Naive thymus-derived CD8-positive, alpha-beta T cell (primary cell): Measurements from ENCODE around the gene SPINT1. TPM values are rescaled to one million over a fixed set of nuclear protein-coding genes. Genes with fewer than 3 reads are reported as not detected.

Source experiments
- ATAC-seq, 2 donors: fragments of 150-1000 bp; cut with Tn5 transposase in 1 of 2; sonication (Bioruptor Pico), chemical (Tn5 transposase) in 1 of 2; 1 replicate in 1 of 2; 2 replicates in 1 of 2; pipeline ENCODE4 v1.10.0; 2021; ENCODE audit warnings: mild to moderate bottlenecking in 2 of 2, moderate library complexity in 2 of 2
- POLR2A ChIA-PET: fragments of 350-600 bp; sonication (Branson Sonifier 250); formaldehyde crosslinking; loops from one replicate; lab custom pipeline; 2021; ENCODE audit warnings: antibody characterized with exemption; lab: Charles Lee
- DNase-seq, 10 donors: peaks; one replicate each; pipeline versions ENCODE4 v3.0.0 to v3.0.0-alpha.2; 2020 to 2022
- H3K27ac Mint-ChIP-seq, 10 donors: one replicate each; pipeline ENCODE4 v1.8.0; 2020 to 2022; ENCODE audit warnings: mild to moderate bottlenecking in 10 of 10, mixed read lengths in 10 of 10, moderate library complexity in 4 of 10, inconsistent platforms in 1 of 10
- H3K27me3 Mint-ChIP-seq, 5 donors: one replicate each; pipeline ENCODE4 v1.8.0; 2021 to 2022; ENCODE audit warnings: mixed read lengths in 5 of 5
- H3K36me3 Mint-ChIP-seq, 3 donors: one replicate each; pipeline ENCODE4 v1.8.0; 2020 to 2022; ENCODE audit warnings: mixed read lengths in 3 of 3, mild to moderate bottlenecking in 2 of 3, inconsistent platforms in 1 of 3
- H3K4me1 Mint-ChIP-seq, 4 donors: one replicate each; pipeline ENCODE4 v1.8.0; 2021 to 2022; ENCODE audit warnings: mixed read lengths in 4 of 4
- H3K4me3 Mint-ChIP-seq, 10 donors: one replicate each; pipeline ENCODE4 v1.8.0; 2020 to 2022; ENCODE audit warnings: mild to moderate bottlenecking in 10 of 10, mixed read lengths in 10 of 10, moderate library complexity in 6 of 10, inconsistent platforms in 1 of 10
- H3K9me3 Mint-ChIP-seq, 9 donors: one replicate each; pipeline ENCODE4 v1.8.0; 2020 to 2022; ENCODE audit warnings: mixed read lengths in 9 of 9, mild to moderate bottlenecking in 3 of 9, inconsistent platforms in 1 of 9, moderate library complexity in 1 of 9
- polyA plus RNA-seq, 3 donors: library from polyadenylated mRNA; unstranded; fragments of 300-500 nt; fragmentation: Illumina TruSeq; gene quantifications; one replicate each; pipeline ENCODE4 v1.2.3, GENCODE V29; 2021
- total RNA-seq, 8 experiments: library from RNA in 2 of 8; stranded (reverse) in 2 of 8; gene quantifications; one replicate each; pipeline ENCODE4 v1.2.3 and lab custom pipeline; 2021 to 2026

Gene SPINT1
- total and polyA plus RNA-seq, 5 experiments from 2014 or later, result 0.11 to 0.80 (median 0.29) TPM; not detected in 1

GRCh38 chr15:40871749-40872617, 28.1 kb downstream of the SPINT1 start:
- DNase-seq (no peak), ATAC-seq (no peak)
- Mint-ChIP-seq H3K36me3 (no peaks in the 10 kb centered on the region), H3K4me3 (peak overlapping the region in 8 of 10 donors; percentile 2 to 62 (median 42)), H3K27ac (peak overlapping the region in 1 of 10 donors; percentile 18), H3K9me3 (no peaks in the 10 kb centered on the region), H3K27me3 (peaks cover 3 to 12% (median 9%) of the 10 kb centered on the region in 5 donors), H3K4me1 (peaks cover 6 to 13% (median 7%) of the 10 kb centered on the region in 4 donors)
- POLR2A ChIA-PET, result interaction anchor here (0.5 kb wide), 1 partner anchor 54 kb away, joined by 3 read pairs; no protein-coding TSS in a partner anchor

- no peaks in the 10 kb centered on the region for H3K36me3 Mint-ChIP-seq
- ATAC-seq (no peak), DNase-seq (no peak)
- H3K9me3 Mint-ChIP-seq, result no peaks in the 10 kb centered on the region
- POLR2A ChIA-PET, result interaction anchor here (1.0 kb wide), 1 partner anchor 14 kb away, joined by 4 read pairs; no protein-coding TSS in a partner anchor
- peak overlapping the region in 2 of 10 donors; percentile 8 to 70 for H3K27ac Mint-ChIP-seq
- peaks cover 3 to 12% (median 9%) of the 10 kb centered on the region in 5 donors for H3K27me3 Mint-ChIP-seq
- H3K4me1 Mint-ChIP-seq, result peaks cover 6 to 13% (median 7%) of the 10 kb centered on the region in 4 donors
- peak overlapping the region; percentile 71 to 84 (median 79) for H3K4me3 Mint-ChIP-seq
Measured at GRCh38 chr15:40872791-40873693, 29.2 kb downstream of the SPINT1 start.

- POLR2A ChIA-PET, result interaction anchor here (1.0 to 1.2 kb wide), 2 partner anchors 15 to 18 kb away, joined by 4 read pairs; no protein-coding TSS in a partner anchor
- Mint-ChIP-seq H3K4me3 (peak within 1 kb of the TSS; percentile 74 to 97 (median 84)), H3K27me3 (peaks cover 3 to 12% (median 9%) of the 10 kb centered on the region in 5 donors), H3K4me1 (peaks cover 6 to 13% (median 7%) of the 10 kb centered on the region in 4 donors), H3K27ac (peak within 1 kb of the TSS in 3 of 10 donors; percentile 8 to 70 (median 58)), H3K36me3 (no peaks in the 10 kb centered on the region), H3K9me3 (no peaks in the 10 kb centered on the region)
- peak; percentile 92 to 93 for ATAC-seq
- peak in 9 of 10 donors; percentile 20 to 57 (median 42) for DNase-seq
Measured at GRCh38 chr15:40873694-40874561, 30.1 kb downstream of the SPINT1 start, which contains the start of gene RHOV. TSS of gene RHOV (minus strand) at chr15:40874234. CDS start at chr15:40874139, 95 bp downstream.

GRCh38 chr15:40875991-40876730, 32.3 kb downstream of the SPINT1 start:
- Mint-ChIP-seq H3K27me3 (peaks cover 3 to 12% (median 9%) of the 10 kb centered on the region in 5 donors), H3K4me1 (peaks cover 6 to 13% (median 7%) of the 10 kb centered on the region in 4 donors), H3K36me3 (no peaks in the 10 kb centered on the region), H3K9me3 (no peaks in the 10 kb centered on the region), H3K4me3 (peak overlapping the region in 2 of 10 donors; percentile 7 to 18), H3K27ac (no peak overlapping the region)
- ATAC-seq (no peak), DNase-seq (no peak)
- POLR2A ChIA-PET, result no interaction called here

- peaks cover 0 to 2% (median 0%) of the 10 kb centered on the region in 9 donors for H3K9me3 Mint-ChIP-seq
- no peak overlapping the region for H3K27ac Mint-ChIP-seq
- POLR2A ChIA-PET, result no interaction called here
- peaks cover 3 to 13% (median 8%) of the 10 kb centered on the region in 4 donors for H3K4me1 Mint-ChIP-seq
- no peaks in the 10 kb centered on the region for H3K36me3 Mint-ChIP-seq
- DNase-seq (no peak), ATAC-seq (no peak)
- H3K4me3 Mint-ChIP-seq, result no peak overlapping the region
- peaks cover 3 to 12% (median 9%) of the 10 kb centered on the region in 5 donors for H3K27me3 Mint-ChIP-seq
Measured at GRCh38 chr15:40877694-40878093, 33.8 kb downstream of the SPINT1 start.

- no peak for ATAC-seq
- no peak overlapping the region for H3K27ac Mint-ChIP-seq
Measured at GRCh38 chr15:40878785-40879184, 34.9 kb downstream of the SPINT1 start.

GRCh38 chr15:40879609-40880008, 35.8 kb downstream of the SPINT1 start:
- POLR2A ChIA-PET, result no interaction called here
- Mint-ChIP-seq H3K4me3 (no peak overlapping the region), H3K36me3 (no peaks in the 10 kb centered on the region), H3K4me1 (peaks cover 0 to 9% (median 7%) of the 10 kb centered on the region in 4 donors), H3K9me3 (peaks cover 0 to 2% (median 0%) of the 10 kb centered on the region in 9 donors), H3K27me3 (peaks cover 0 to 7% (median 3%) of the 10 kb centered on the region in 5 donors), H3K27ac (no peak overlapping the region)
- no peak for ATAC-seq
- DNase-seq, result no peak

More at GRCh38 chr15:40878785-40879184, 34.9 kb downstream of the SPINT1 start:
- DNase-seq, result no peak
- Mint-ChIP-seq H3K4me1 (peaks cover 3 to 8% (median 6%) of the 10 kb centered on the region in 4 donors), H3K9me3 (peaks cover 0 to 2% (median 0%) of the 10 kb centered on the region in 9 donors), H3K27me3 (peaks cover 3 to 12% (median 8%) of the 10 kb centered on the region in 5 donors), H3K36me3 (no peaks in the 10 kb centered on the region), H3K4me3 (no peak overlapping the region)
- POLR2A ChIA-PET, result interaction anchor here (0.8 kb wide), 1 partner anchor 11 kb away, joined by 3 read pairs; no protein-coding TSS in a partner anchor

GRCh38 chr15:40881351-40881750, 37.5 kb downstream of the SPINT1 start:
- peak overlapping the region in 1 of 10 donors; percentile 24 for H3K4me3 Mint-ChIP-seq
- H3K4me1 Mint-ChIP-seq, result peaks cover 7 to 18% (median 16%) of the 10 kb centered on the region in 4 donors
- POLR2A ChIA-PET, result no interaction called here
- DNase-seq, result no peak
- peaks cover 0 to 3% (median 3%) of the 10 kb centered on the region in 5 donors for H3K27me3 Mint-ChIP-seq
- no peaks in the 10 kb centered on the region for H3K36me3 Mint-ChIP-seq
- peaks cover 0 to 2% (median 0%) of the 10 kb centered on the region in 9 donors for H3K9me3 Mint-ChIP-seq
- ATAC-seq, result no peak
- no peak overlapping the region for H3K27ac Mint-ChIP-seq

- DNase-seq (no peak), ATAC-seq (no peak)
- H3K9me3 Mint-ChIP-seq, result no peaks in the 10 kb centered on the region
- POLR2A ChIA-PET, result no interaction called here
- H3K27me3 Mint-ChIP-seq, result no peaks in the 10 kb centered on the region
- no peaks in the 10 kb centered on the region for H3K36me3 Mint-ChIP-seq
- peaks cover 9 to 22% (median 16%) of the 10 kb centered on the region in 4 donors for H3K4me1 Mint-ChIP-seq
- no peak overlapping the region for H3K27ac Mint-ChIP-seq
- H3K4me3 Mint-ChIP-seq, result no peak overlapping the region
Measured at GRCh38 chr15:40886586-40886985, 42.7 kb downstream of the SPINT1 start.

GRCh38 chr15:40889112-40889511, 45.3 kb downstream of the SPINT1 start:
- H3K36me3 Mint-ChIP-seq, result no peaks in the 10 kb centered on the region

More at GRCh38 chr15:40889112-40889511, 45.3 kb downstream of the SPINT1 start:
- ATAC-seq (no peak), DNase-seq (no peak)
- H3K4me1 Mint-ChIP-seq, result peaks cover 18 to 35% (median 29%) of the 10 kb centered on the region in 4 donors
- no peaks in the 10 kb centered on the region for H3K9me3 Mint-ChIP-seq
- POLR2A ChIA-PET, result interaction anchor here (1.0 kb wide), 1 partner anchor 10 kb away, joined by 3 read pairs; no protein-coding TSS in a partner anchor
- no peak overlapping the region for H3K27ac Mint-ChIP-seq
- H3K27me3 Mint-ChIP-seq, result no peaks in the 10 kb centered on the region
- no peak overlapping the region for H3K4me3 Mint-ChIP-seq
